Esophagus squamous epithelium (tissue), 4 donors: ENCODE data around the gene RGS12.

ENCODE experiments used
- CTCF ChIP-seq, 6 experiments: fragments of 450-650 bp in 4 of 6; fragments of 200-600 bp in 2 of 6; sonication (generic) in 2 of 6; IDR thresholded peaks; one replicate each; pipeline ENCODE4 v1.5.1; 2016 to 2019; ENCODE audit warnings: antibody characterized with exemption in 6 of 6, mild to moderate bottlenecking in 4 of 6, moderate library complexity in 4 of 6
- POLR2A ChIP-seq, 4 donors: fragments of 450-650 bp; IDR thresholded peaks; one replicate each; pipeline ENCODE4 v1.6.1; 2017; ENCODE audit warnings: antibody characterized with exemption in 4 of 4, mild to moderate bottlenecking in 4 of 4, moderate library complexity in 3 of 4

- TF ChIP-seq CTCF (IDR thresholded peaks at IDR 0.05) (no peak), POLR2A (IDR thresholded peaks at IDR 0.05) (no peak)
Observed at GRCh38 chr4:3263053-3263875, 29.6 kb upstream of the RGS12 start.
